SK-N-SH treated with all-trans-retinoic acid at 6 μM for 48 hours (cell line): ENCODE results near the gene RBMS3.

Source experiments
- CSDC2 ChIP-seq: fragments of 250-450 bp; sonication (Bioruptor Pico); IDR thresholded peaks from 2 replicates; pipeline ENCODE4 v1.5.0; 2020; ENCODE audit warnings: mild to moderate bottlenecking, moderate library complexity
- PATZ1 ChIP-seq: fragments of 250-450 bp; sonication (Bioruptor Pico); IDR thresholded peaks from 2 replicates; pipeline ENCODE4 v1.8.0; 2020; ENCODE audit warnings: mild to moderate bottlenecking, moderate library complexity, borderline replicate concordance

GRCh38 chr3:29683018-29683993, 402.4 kb downstream of the RBMS3 start:
- TF ChIP-seq PATZ1, result no peak
- TF ChIP-seq CSDC2 (CRISPR knock-in tag), result peak; percentile 34; the same call in 1 of the 2 replicates
